H1 (cell line): ENCODE measurements around the gene DMPK.

Experiments used
- SP1 ChIP-seq: IDR thresholded peaks from 2 replicates; pipeline ENCODE4 v1.6.1; 2011; ENCODE audit warnings: low read depth, low read length
- TCF12 ChIP-seq: IDR thresholded peaks from 2 replicates; pipeline ENCODE4 v1.6.1; 2011; ENCODE audit warnings: low read depth, mild to moderate bottlenecking, low read length
- TF ChIP-seq, protein P1 (sequence below): IDR thresholded peaks from 2 replicates; pipeline ENCODE4 v1.6.1; 2012; ENCODE audit warnings: inconsistent platforms
- TF ChIP-seq, protein P2 (sequence below), 3 experiments: IDR thresholded peaks; 1 replicate in 2 of 3; 2 replicates in 1 of 3; pipeline versions ENCODE4 v1.5.1 to v1.6.1; 2011; ENCODE audit warnings: low read length in 3 of 3, mild to moderate bottlenecking in 3 of 3, inconsistent platforms in 2 of 3, low read depth in 1 of 3, moderate library complexity in 1 of 3; ENCODE audit not compliant: insufficient read depth in 1 of 3; ENCODE audit errors: control extremely low read depth in 1 of 3

DNA sequence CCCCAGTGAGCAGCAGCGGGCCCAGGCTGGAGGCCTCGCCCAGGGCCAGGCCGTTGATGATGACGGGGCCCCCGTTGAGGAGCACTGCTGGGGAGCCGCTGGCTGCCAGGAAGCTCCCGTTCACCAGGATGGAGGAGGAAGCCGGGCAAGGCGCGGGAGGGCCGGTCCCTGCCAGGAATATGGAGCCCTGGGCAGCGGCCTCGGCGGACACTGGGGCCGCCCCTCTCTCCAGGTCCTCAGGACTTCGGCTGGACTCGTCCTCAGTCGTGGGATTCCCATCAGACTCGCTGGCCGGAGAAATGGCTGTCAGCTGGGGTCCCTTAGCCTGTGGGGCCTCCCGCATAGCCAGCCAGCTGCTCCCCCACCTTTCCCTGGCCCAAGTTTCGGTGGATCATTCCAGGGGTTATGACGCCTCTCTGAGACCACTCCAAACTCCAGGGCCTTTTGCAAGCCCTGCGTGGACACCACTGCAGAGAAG, 15.4 kb downstream of the DMPK start:
- TF ChIP-seq TCF12 (no peak), SP1 (no peak)
- TF ChIP-seq, protein P1, sequence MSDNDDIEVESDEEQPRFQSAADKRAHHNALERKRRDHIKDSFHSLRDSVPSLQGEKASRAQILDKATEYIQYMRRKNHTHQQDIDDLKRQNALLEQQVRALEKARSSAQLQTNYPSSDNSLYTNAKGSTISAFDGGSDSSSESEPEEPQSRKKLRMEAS: no peak
- TF ChIP-seq, protein P2, sequence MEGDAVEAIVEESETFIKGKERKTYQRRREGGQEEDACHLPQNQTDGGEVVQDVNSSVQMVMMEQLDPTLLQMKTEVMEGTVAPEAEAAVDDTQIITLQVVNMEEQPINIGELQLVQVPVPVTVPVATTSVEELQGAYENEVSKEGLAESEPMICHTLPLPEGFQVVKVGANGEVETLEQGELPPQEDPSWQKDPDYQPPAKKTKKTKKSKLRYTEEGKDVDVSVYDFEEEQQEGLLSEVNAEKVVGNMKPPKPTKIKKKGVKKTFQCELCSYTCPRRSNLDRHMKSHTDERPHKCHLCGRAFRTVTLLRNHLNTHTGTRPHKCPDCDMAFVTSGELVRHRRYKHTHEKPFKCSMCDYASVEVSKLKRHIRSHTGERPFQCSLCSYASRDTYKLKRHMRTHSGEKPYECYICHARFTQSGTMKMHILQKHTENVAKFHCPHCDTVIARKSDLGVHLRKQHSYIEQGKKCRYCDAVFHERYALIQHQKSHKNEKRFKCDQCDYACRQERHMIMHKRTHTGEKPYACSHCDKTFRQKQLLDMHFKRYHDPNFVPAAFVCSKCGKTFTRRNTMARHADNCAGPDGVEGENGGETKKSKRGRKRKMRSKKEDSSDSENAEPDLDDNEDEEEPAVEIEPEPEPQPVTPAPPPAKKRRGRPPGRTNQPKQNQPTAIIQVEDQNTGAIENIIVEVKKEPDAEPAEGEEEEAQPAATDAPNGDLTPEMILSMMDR (IDR thresholded peaks at IDR 0.05; ENCODE audit: control extremely low read depth in 1 of 3, insufficient read depth in 1 of 3, low read depth in 1 of 3, low read length in 3 of 3): no peak
